HG03442 (cell line): ENCODE results near the gene FETUB.

Experiments used
- ATAC-seq: cut with Tn5 transposase; IDR thresholded peaks from one replicate; pipeline ENCODE4 v1.9.1; 2021; ENCODE audit warnings: mild to moderate bottlenecking, moderate library complexity; ENCODE audit not compliant: unreplicated experiment

Gene FETUB

GRCh38 chr3:186639778-186640472, at the start of gene FETUB:
Gene FETUB (plus strand): TSS chr3:186640399. CDS start chr3:186640461, 62 bp downstream.
- no peak for ATAC-seq

- no peak for ATAC-seq
Measured at GRCh38 chr3:186590580-186591295, 49.5 kb upstream of the FETUB start.

GRCh38 chr3:186592682-186593081, 47.5 kb upstream of the FETUB start:
- ATAC-seq: no peak

- no peak for ATAC-seq
Measured at GRCh38 chr3:186593862-186594261, 46.3 kb upstream of the FETUB start.

- no peak for ATAC-seq
Measured at GRCh38 chr3:186594591-186595113, 45.5 kb upstream of the FETUB start.

- no peak for ATAC-seq
Measured at GRCh38 chr3:186596568-186597287, 43.5 kb upstream of the FETUB start.

- no peak for ATAC-seq
Measured at GRCh38 chr3:186598108-186598784, 42.0 kb upstream of the FETUB start.

- ATAC-seq: no peak
Measured at GRCh38 chr3:186598794-186599141, 41.4 kb upstream of the FETUB start.

GRCh38 chr3:186599142-186599784, 40.9 kb upstream of the FETUB start:
- no peak for ATAC-seq

GRCh38 chr3:186599785-186600166, 40.4 kb upstream of the FETUB start:
- no peak for ATAC-seq

GRCh38 chr3:186600896-186601295, 39.3 kb upstream of the FETUB start:
- ATAC-seq: no peak

- no peak for ATAC-seq
Measured at GRCh38 chr3:186603159-186603558, 37.0 kb upstream of the FETUB start.

GRCh38 chr3:186605078-186605477, 35.1 kb upstream of the FETUB start:
- no peak for ATAC-seq

- ATAC-seq: no peak
Measured at GRCh38 chr3:186605561-186606545, 34.3 kb upstream of the FETUB start.

GRCh38 chr3:186608624-186609215, 31.5 kb upstream of the FETUB start:
- no peak for ATAC-seq

GRCh38 chr3:186609247-186609868, 30.8 kb upstream of the FETUB start:
- no peak for ATAC-seq

GRCh38 chr3:186612065-186612464, 28.1 kb upstream of the FETUB start:
- ATAC-seq: no peak
